K562 (cell line): Measurements from ENCODE around the gene TAS1R3. TPM values are rescaled to one million over a fixed set of nuclear protein-coding genes. Genes with fewer than 3 reads are reported as not detected.
A peak's percentile ranks its signal among the peaks of the same experiment; 100 is the strongest.

Experiments used
- CBFA2T2 ChIP-seq: fragments of 450-650 bp; conservative IDR thresholded peaks from 2 replicates; pipeline ENCODE4 v1.6.1; 2017; ENCODE audit warnings: mild to moderate bottlenecking
- CBX5 ChIP-seq: IDR thresholded peaks from 2 replicates; pipeline ENCODE4 v1.6.1; 2014; ENCODE audit warnings: low read depth, borderline replicate concordance
- DMBX1 ChIP-seq: fragments of 250-450 bp; sonication (Bioruptor Pico); IDR thresholded peaks from 2 replicates; pipeline ENCODE4 v1.8.0; 2022; ENCODE audit warnings: inconsistent platforms, mild to moderate bottlenecking, moderate library complexity, borderline replicate concordance
- EGR1 ChIP-seq: fragments of 450-650 bp; conservative IDR thresholded peaks from 2 replicates; pipeline ENCODE4 v1.6.1; 2017; ENCODE audit warnings: mild to moderate bottlenecking
- HDAC8 ChIP-seq: fragments of 450-650 bp; IDR thresholded peaks from 2 replicates; pipeline ENCODE4 v1.6.1; 2016; ENCODE audit warnings: mild to moderate bottlenecking, missing genetic modification characterization, moderate library complexity, missing compliant biosample characterization
- PHF20 ChIP-seq: fragments of 450-650 bp; IDR thresholded peaks from 2 replicates; pipeline ENCODE4 v1.6.1; 2018; ENCODE audit not compliant: partially characterized antibody
- RBM17 ChIP-seq: fragments of 200-400 bp; formaldehyde crosslinking; IDR thresholded peaks from 2 replicates; pipeline ENCODE4 v1.6.1; 2017; ENCODE audit warnings: low read depth, mild to moderate bottlenecking, low read length, borderline replicate concordance
- ZFPM2 ChIP-seq: fragments of 250-450 bp; sonication (Bioruptor Pico); IDR thresholded peaks from 2 replicates; pipeline ENCODE4 v1.5.1; 2022; ENCODE audit warnings: mild to moderate bottlenecking
- ZNF121 ChIP-seq: sonication (generic); formaldehyde crosslinking; conservative IDR thresholded peaks from 2 replicates; pipeline ENCODE4 v1.8.0; 2022; ENCODE audit warnings: missing genetic modification reagents
- ZNF143 ChIP-seq: sonication (generic); formaldehyde crosslinking; IDR thresholded peaks from 2 replicates; pipeline ENCODE4 v1.9.0; 2022; ENCODE audit warnings: mild to moderate bottlenecking, missing genetic modification reagents
- ZNF253 ChIP-seq: fragments of 250-450 bp; sonication (Bioruptor Pico); conservative IDR thresholded peaks from 2 replicates; pipeline ENCODE4 v1.6.1; 2021; ENCODE audit warnings: mild to moderate bottlenecking
- ZNF518B ChIP-seq: fragments of 250-450 bp; sonication (Bioruptor Pico); IDR thresholded peaks from 2 replicates; pipeline ENCODE4 v1.5.0; 2021; ENCODE audit warnings: mild to moderate bottlenecking, moderate library complexity
- ZNF740 ChIP-seq, 3 experiments: fragments of 200-800 bp in 1 of 3; sonication (Bioruptor generic) in 1 of 3; sonication (generic) in 1 of 3; formaldehyde crosslinking in 1 of 3; IDR thresholded peaks; 2 replicates each; pipeline versions ENCODE4 v1.6.1 to v1.8.0; 2016 to 2022; ENCODE audit warnings: mild to moderate bottlenecking in 2 of 3, missing compliant biosample characterization in 2 of 3, missing genetic modification characterization in 2 of 3, missing genetic modification reagents in 1 of 3
- polyA plus RNA-seq, 8 experiments: library from polyadenylated mRNA; depleted of rRNA in 4 of 8; stranded (reverse) in 5 of 8; unstranded in 3 of 8; fragments of >200 nt; fragmentation: Nextera tagmentation in 2 of 8; fragmentation: Illumina TruSeq in 1 of 8; extraction: Ambion mirVana in 2 of 8; extraction: Trizol in 1 of 8; gene quantifications; 2 replicates each; pipeline versions ENCODE4 v1.2.1 to v1.2.3, GENCODE V29; 2011 to 2014; ENCODE audit warnings: inconsistent platforms in 1 of 8, missing spikeins in 1 of 8
- total RNA-seq, 7 experiments: library from RNA; depleted of rRNA in 6 of 7; stranded (reverse); fragments of >200 nt in 6 of 7; fragmentation: Illumina TruSeq in 2 of 7; extraction: Trizol in 2 of 7; gene quantifications; 2 replicates each; pipeline versions ENCODE4 v1.2.1 to v1.2.3, GENCODE V29; 2011 to 2021; ENCODE audit warnings: low replicate concordance in 1 of 7
- TF ChIP-seq, protein P1 (sequence below): fragments of 450-650 bp; IDR thresholded peaks from 2 replicates; pipeline ENCODE4 v1.6.1; 2016; ENCODE audit warnings: mild to moderate bottlenecking
- TF ChIP-seq, protein P2 (sequence below): fragments of 450-650 bp; IDR thresholded peaks from 2 replicates; pipeline ENCODE4 v1.6.1; 2017; ENCODE audit warnings: antibody characterized with exemption
- TF ChIP-seq, protein P3 (sequence below): sonication (generic); IDR thresholded peaks from 2 replicates; pipeline ENCODE4 v1.6.1; 2016

TAS1R3 gene
- total and polyA plus RNA-seq, 9 of the 15 experiments (the other 6 are each of a cell fraction or from before 2014, with no cell fraction given): 0.07 to 0.13 TPM; not detected in 7

DNA sequence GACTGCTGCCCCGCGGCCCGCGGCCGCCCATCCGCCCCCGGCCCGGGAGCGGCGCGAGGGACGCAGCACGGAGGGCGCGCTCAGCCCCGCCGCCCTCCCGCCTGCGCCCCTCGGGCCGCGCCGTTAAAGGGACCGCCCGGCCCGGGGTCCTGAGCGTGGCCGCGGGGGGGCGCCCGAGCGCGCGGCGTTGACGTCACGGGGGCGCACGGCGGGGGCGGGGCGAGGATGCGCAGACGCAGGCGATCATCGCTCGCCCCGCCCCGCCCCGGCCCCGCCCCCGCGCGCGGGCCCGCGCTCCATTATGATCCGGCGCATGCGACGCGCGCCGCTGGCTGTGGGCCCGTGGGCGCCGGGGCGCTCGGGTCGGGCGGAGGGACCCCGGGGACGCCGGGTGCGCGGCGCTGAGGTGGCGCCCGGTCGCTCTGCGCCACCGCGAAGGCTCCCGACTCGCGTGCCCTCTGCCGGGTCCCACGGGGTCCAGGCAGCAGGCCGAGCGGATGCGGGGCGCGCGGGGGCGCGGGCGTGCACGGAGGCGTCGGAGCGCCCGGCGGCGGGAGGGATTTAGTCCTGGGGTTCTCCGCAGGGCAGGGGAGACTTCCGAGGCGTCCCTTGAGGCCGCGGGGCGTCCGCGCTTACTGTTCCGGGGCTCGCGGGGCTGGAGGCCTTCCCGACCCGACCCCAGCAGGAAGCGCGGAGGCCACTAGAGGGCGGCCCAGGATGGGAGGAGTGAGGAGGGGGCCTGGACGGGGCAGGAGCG, 18.4 kb downstream of the TAS1R3 start, which contains the start of gene DVL1 (continued):
- TF ChIP-seq CBFA2T2 (no peak), PHF20 (peak; percentile 58), HDAC8 (tag) (no peak), ZNF740 (CRISPR knock-in tag; IDR thresholded peaks at IDR 0.05) (peak; percentile 93), ZNF740 (tag; IDR thresholded peaks at IDR 0.05) (peak in 1 of 2 experiments; percentile 47; a peak in 1 of 4 replicates), RBM17 (no peak), ZFPM2 (CRISPR knock-in tag) (peak; percentile 65; the same call in 1 of the 2 replicates), ZNF253 (CRISPR knock-in tag) (no peak), DMBX1 (CRISPR knock-in tag) (peak; percentile 60; the same call in 1 of the 2 replicates), EGR1 (peak; percentile 71), ZNF518B (CRISPR knock-in tag) (no peak), ZNF121 (no peak), ZNF143 (CRISPR knock-in tag) (no peak), CBX5 (no peak)
- TF ChIP-seq, protein P1, sequence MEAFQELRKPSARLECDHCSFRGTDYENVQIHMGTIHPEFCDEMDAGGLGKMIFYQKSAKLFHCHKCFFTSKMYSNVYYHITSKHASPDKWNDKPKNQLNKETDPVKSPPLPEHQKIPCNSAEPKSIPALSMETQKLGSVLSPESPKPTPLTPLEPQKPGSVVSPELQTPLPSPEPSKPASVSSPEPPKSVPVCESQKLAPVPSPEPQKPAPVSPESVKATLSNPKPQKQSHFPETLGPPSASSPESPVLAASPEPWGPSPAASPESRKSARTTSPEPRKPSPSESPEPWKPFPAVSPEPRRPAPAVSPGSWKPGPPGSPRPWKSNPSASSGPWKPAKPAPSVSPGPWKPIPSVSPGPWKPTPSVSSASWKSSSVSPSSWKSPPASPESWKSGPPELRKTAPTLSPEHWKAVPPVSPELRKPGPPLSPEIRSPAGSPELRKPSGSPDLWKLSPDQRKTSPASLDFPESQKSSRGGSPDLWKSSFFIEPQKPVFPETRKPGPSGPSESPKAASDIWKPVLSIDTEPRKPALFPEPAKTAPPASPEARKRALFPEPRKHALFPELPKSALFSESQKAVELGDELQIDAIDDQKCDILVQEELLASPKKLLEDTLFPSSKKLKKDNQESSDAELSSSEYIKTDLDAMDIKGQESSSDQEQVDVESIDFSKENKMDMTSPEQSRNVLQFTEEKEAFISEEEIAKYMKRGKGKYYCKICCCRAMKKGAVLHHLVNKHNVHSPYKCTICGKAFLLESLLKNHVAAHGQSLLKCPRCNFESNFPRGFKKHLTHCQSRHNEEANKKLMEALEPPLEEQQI: no peak
- TF ChIP-seq, protein P2, sequence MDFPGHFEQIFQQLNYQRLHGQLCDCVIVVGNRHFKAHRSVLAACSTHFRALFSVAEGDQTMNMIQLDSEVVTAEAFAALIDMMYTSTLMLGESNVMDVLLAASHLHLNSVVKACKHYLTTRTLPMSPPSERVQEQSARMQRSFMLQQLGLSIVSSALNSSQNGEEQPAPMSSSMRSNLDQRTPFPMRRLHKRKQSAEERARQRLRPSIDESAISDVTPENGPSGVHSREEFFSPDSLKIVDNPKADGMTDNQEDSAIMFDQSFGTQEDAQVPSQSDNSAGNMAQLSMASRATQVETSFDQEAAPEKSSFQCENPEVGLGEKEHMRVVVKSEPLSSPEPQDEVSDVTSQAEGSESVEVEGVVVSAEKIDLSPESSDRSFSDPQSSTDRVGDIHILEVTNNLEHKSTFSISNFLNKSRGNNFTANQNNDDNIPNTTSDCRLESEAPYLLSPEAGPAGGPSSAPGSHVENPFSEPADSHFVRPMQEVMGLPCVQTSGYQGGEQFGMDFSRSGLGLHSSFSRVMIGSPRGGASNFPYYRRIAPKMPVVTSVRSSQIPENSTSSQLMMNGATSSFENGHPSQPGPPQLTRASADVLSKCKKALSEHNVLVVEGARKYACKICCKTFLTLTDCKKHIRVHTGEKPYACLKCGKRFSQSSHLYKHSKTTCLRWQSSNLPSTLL: no peak
- TF ChIP-seq, protein P3, sequence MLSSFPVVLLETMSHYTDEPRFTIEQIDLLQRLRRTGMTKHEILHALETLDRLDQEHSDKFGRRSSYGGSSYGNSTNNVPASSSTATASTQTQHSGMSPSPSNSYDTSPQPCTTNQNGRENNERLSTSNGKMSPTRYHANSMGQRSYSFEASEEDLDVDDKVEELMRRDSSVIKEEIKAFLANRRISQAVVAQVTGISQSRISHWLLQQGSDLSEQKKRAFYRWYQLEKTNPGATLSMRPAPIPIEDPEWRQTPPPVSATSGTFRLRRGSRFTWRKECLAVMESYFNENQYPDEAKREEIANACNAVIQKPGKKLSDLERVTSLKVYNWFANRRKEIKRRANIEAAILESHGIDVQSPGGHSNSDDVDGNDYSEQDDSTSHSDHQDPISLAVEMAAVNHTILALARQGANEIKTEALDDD: no peak
